ENCODE measurements around the gene EYA2. TPM values are rescaled to one million over a fixed set of nuclear protein-coding genes. Genes with fewer than 3 reads are reported as not detected.

The EYA2 gene
- total RNA-seq, 1 donor from 2014 or later = 8.1 TPM

DNA sequence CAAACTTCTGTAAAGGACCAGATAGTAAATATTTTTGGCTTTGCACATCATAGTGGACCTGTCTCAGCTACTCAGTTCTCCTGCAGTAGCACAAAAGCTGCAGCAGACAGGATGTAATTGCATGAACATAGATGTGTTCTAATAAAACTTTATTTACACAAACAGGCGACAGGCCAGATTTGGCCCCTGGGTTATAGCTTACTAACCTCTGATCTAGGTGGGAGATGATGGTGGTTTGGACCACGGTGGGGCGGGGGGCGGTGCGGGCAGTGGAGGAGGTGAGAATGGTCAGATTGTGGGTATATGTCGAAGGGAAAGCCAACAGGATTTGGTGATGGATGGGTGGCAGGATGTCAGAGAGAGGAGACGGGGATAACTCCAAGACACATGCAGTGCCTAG lies 265.6 kb downstream of the EYA2 start:
- H3K4me3 Mint-ChIP-seq = no peak overlapping the region
- peaks cover 14% of the 10 kb centered on the region for H3K4me1 Mint-ChIP-seq (ENCODE audit: unreplicated experiment)
- H3K27ac Mint-ChIP-seq = no peak overlapping the region
- no peaks in the 10 kb centered on the region for H3K27me3 Mint-ChIP-seq
- DNase-seq (ENCODE audit: extremely low spot score, unreplicated experiment) = no peak
- no peak for TF ChIP-seq CTCF (conservative IDR thresholded peaks at IDR 0.05)
- no peaks in the 10 kb centered on the region for H3K9me3 Mint-ChIP-seq
- H3K36me3 Mint-ChIP-seq = no peaks in the 10 kb centered on the region

DNA sequence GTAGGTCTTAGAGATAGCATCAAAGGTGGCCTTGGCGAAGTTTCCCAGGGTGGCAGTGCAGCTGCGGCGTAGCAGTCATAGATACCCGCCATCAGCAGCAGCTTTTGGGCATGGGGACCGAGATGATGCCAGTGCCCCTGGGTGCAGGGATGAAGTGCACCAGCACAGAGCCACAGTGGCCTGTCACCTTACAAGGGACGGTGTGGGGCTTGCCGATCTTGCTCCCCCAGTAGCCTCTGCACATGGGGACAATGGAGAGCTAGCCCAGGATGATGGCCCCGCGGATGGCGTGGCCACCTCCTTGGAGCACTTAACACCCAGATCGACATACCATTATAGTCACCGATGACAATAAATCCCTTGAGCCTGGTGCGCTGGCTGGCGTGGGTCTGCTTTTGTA lies 266.3 kb downstream of the EYA2 start:
- Mint-ChIP-seq H3K27ac (no peak overlapping the region), H3K4me3 (no peak overlapping the region), H3K36me3 (no peaks in the 10 kb centered on the region), H3K27me3 (no peaks in the 10 kb centered on the region), H3K9me3 (no peaks in the 10 kb centered on the region), H3K4me1 (ENCODE audit: unreplicated experiment) (peaks cover 14% of the 10 kb centered on the region)
- DNase-seq (ENCODE audit: extremely low spot score, unreplicated experiment) = no peak
- no peak for TF ChIP-seq CTCF (conservative IDR thresholded peaks at IDR 0.05)

- no peaks in the 10 kb centered on the region for H3K27me3 Mint-ChIP-seq
- no peak overlapping the region for H3K4me3 Mint-ChIP-seq
- H3K4me1 Mint-ChIP-seq (ENCODE audit: unreplicated experiment) = peaks cover 11% of the 10 kb centered on the region
- H3K36me3 Mint-ChIP-seq = no peaks in the 10 kb centered on the region
- no peak for TF ChIP-seq CTCF (conservative IDR thresholded peaks at IDR 0.05)
- DNase-seq (ENCODE audit: extremely low spot score, unreplicated experiment) = no peak
- H3K27ac Mint-ChIP-seq = no peak overlapping the region
- no peaks in the 10 kb centered on the region for H3K9me3 Mint-ChIP-seq
Measured at GRCh38 chr20:47161411-47161810, 266.8 kb downstream of the EYA2 start.

GRCh38 chr20:47164140-47164539 lies 269.5 kb downstream of the EYA2 start:
- no peaks in the 10 kb centered on the region for H3K36me3 Mint-ChIP-seq
- peaks cover 8% of the 10 kb centered on the region for H3K4me1 Mint-ChIP-seq (ENCODE audit: unreplicated experiment)
- H3K4me3 Mint-ChIP-seq = no peak overlapping the region
- no peak overlapping the region for H3K27ac Mint-ChIP-seq
- DNase-seq (ENCODE audit: extremely low spot score, unreplicated experiment) = no peak
- H3K9me3 Mint-ChIP-seq = no peaks in the 10 kb centered on the region
- no peak for TF ChIP-seq CTCF (conservative IDR thresholded peaks at IDR 0.05)
- no peaks in the 10 kb centered on the region for H3K27me3 Mint-ChIP-seq

- Mint-ChIP-seq H3K4me3 (no peak overlapping the region), H3K27me3 (no peaks in the 10 kb centered on the region)
- no peak for TF ChIP-seq CTCF (conservative IDR thresholded peaks at IDR 0.05)
Measured at GRCh38 chr20:47165376-47165865, 270.8 kb downstream of the EYA2 start.

DNA sequence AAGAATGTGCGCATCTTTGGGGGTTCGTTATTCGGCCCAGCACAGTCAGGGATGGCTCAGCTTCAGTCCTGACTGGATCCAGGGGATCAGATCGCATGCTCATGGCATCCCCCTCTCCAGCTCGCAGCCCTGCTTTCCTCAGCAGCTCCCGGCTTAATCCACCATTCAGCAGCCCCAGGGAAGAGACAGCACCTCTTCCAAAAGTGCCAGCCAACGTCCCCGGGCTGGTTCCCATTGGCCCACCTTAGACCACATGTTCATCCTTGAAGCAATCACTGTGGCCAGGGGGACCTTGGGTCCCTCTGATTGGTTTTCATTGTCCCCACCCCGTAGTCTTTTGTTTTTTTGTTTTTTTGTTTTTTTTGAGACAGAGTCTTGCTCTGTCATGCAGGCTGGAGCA lies 273.2 kb downstream of the EYA2 start:
- Mint-ChIP-seq H3K27me3 (peaks cover 2% of the 10 kb centered on the region), H3K4me1 (ENCODE audit: unreplicated experiment) (peaks cover 15% of the 10 kb centered on the region), H3K36me3 (no peaks in the 10 kb centered on the region), H3K9me3 (no peaks in the 10 kb centered on the region), H3K4me3 (no peak overlapping the region), H3K27ac (no peak overlapping the region)
- no peak for TF ChIP-seq CTCF (conservative IDR thresholded peaks at IDR 0.05)
- DNase-seq (ENCODE audit: extremely low spot score, unreplicated experiment) = no peak

More at GRCh38 chr20:47165376-47165865, 270.8 kb downstream of the EYA2 start:
- no peak for DNase-seq (ENCODE audit: extremely low spot score, unreplicated experiment)
- Mint-ChIP-seq H3K36me3 (no peaks in the 10 kb centered on the region), H3K4me1 (ENCODE audit: unreplicated experiment) (peaks cover 8% of the 10 kb centered on the region), H3K27ac (no peak overlapping the region), H3K9me3 (no peaks in the 10 kb centered on the region)

Measured in type B pancreatic cell (in vitro differentiated cells).